Breast epithelium (tissue), 4 donors: ENCODE measurements around the gene TOM1. TPM values are rescaled to one million over a fixed set of nuclear protein-coding genes. Genes with fewer than 3 reads are reported as not detected.

ENCODE experiments used
- DNase-seq, 2 donors: peaks; one replicate each; pipeline ENCODE4 v3.0.0-alpha.2; 2019; ENCODE audit warnings: low spot score in 2 of 2
- H3K27ac ChIP-seq, 2 donors: fragments of 200-600 bp; sonication (generic) in 1 of 2; one replicate each; pipeline ENCODE4 v1.5.1; 2016 to 2019; ENCODE audit warnings: mild to moderate bottlenecking in 1 of 2
- H3K27me3 ChIP-seq, 2 donors: fragments of 200-600 bp; sonication (generic) in 1 of 2; one replicate each; pipeline versions ENCODE4 v1.5.1 to v1.6.0; 2017 to 2019; ENCODE audit warnings: control low read depth in 1 of 2, mild to moderate bottlenecking in 1 of 2
- H3K36me3 ChIP-seq: fragments of 200-600 bp; one replicate; pipeline ENCODE4 v1.5.1; 2019
- H3K4me1 ChIP-seq, 2 donors: fragments of 200-600 bp; sonication (generic); one replicate each; pipeline ENCODE4 v1.5.1; 2016 to 2019; ENCODE audit warnings: control low read depth in 1 of 2
- H3K4me3 ChIP-seq, 3 donors: fragments of 200-600 bp; sonication (generic); 1 replicate in 2 of 3; 2 replicates in 1 of 3; pipeline ENCODE4 v1.5.1; 2016 to 2019; ENCODE audit warnings: mild to moderate bottlenecking in 3 of 3, moderate library complexity in 2 of 3
- H3K9me3 ChIP-seq, 2 donors: fragments of 200-600 bp; sonication (generic) in 1 of 2; one replicate each; pipeline ENCODE4 v1.5.1; 2016 to 2019; ENCODE audit warnings: control low read depth in 1 of 2
- POLR2A ChIP-seq: fragments of 450-650 bp; IDR thresholded peaks from one replicate; pipeline ENCODE4 v1.6.1; 2016; ENCODE audit warnings: antibody characterized with exemption, mild to moderate bottlenecking, moderate library complexity
- POLR2AphosphoS5 ChIP-seq, 3 donors: sonication (generic); formaldehyde crosslinking; IDR thresholded peaks; one replicate each; pipeline ENCODE4 v1.6.1; 2017; ENCODE audit warnings: antibody characterized with exemption in 3 of 3
- intact Hi-C: fragments of 100-400 bp; cut with DNase I; formaldehyde crosslinking; loops from one replicate; pipeline ENCODE4 v1.15.1; 2023; ENCODE audit warnings: low total_unique reads
- total RNA-seq, 3 donors: library from RNA; depleted of rRNA; stranded (reverse); fragments of >200 nt; gene quantifications; one replicate each; pipeline ENCODE4 v1.1.0, GENCODE V29; 2016
- TF ChIP-seq, protein P1 (sequence below), 3 donors: fragments of 450-650 bp; IDR thresholded peaks; one replicate each; pipeline ENCODE4 v1.5.1; 2016 to 2017; ENCODE audit warnings: antibody characterized with exemption in 3 of 3, mild to moderate bottlenecking in 3 of 3, moderate library complexity in 3 of 3

The TOM1 gene
- total RNA-seq, result 100 to 1,000 TPM in 2 of 3 donors, 10 to 100 TPM in 1; 85.6 to 106 (median 105) TPM

DNA sequence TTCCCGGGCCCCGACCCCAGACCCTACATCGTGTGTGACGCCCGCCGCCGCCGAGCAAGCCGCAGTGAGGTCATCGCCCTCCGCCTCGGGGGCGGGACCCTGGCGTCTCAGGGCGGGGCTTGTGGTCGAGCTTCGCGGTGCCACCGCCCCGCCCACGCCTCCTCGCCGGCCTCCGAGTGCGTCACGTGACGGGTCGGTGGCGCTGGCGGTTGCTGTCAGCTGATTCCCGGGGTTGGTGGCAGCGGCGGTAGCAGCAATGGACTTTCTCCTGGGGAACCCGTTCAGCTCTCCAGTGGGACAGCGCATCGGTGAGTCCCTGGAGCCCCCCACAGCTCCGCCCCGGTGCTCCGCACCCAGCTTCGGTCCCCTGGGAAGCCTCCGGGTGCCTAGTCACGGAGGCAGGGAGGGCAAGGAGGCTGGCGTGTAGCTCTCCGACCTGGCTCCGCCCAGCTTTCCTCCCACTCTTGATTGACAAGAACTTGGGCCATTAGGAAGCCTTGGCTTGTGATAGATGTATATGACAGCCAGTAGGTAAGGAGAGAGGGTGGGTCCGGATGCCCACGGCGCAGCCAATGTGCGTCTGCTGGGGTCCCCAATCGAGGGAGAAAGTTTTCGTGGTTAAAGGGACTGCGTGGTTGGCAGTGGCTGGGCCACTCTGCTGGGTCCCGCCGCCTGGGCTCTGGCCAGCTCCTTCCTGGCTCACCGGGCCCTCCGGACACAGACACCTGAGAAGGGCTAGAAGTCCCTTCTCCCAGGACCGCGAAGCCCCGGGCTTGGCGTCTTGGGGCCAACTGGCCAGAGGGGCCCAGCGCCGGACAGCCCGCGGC is at the start of gene TOM1:
Gene TOM1, plus strand, starts transcription at position 222 of the 827 bp plus-strand sequence. Its CDS starts 35 bp downstream, at position 257.
- Histone ChIP-seq H3K27ac (peak within 1 kb of the TSS; percentile 99), H3K9me3 (no peaks in the 10 kb centered on the region), H3K36me3 (no peaks in the 10 kb centered on the region), H3K4me1 (no peaks in the 10 kb centered on the region), H3K4me3 (peak within 1 kb of the TSS; percentile 74 to 92 (median 86)), H3K27me3 (no peaks in the 10 kb centered on the region)
- peak; percentile 97 for DNase-seq
- TF ChIP-seq, protein P1, sequence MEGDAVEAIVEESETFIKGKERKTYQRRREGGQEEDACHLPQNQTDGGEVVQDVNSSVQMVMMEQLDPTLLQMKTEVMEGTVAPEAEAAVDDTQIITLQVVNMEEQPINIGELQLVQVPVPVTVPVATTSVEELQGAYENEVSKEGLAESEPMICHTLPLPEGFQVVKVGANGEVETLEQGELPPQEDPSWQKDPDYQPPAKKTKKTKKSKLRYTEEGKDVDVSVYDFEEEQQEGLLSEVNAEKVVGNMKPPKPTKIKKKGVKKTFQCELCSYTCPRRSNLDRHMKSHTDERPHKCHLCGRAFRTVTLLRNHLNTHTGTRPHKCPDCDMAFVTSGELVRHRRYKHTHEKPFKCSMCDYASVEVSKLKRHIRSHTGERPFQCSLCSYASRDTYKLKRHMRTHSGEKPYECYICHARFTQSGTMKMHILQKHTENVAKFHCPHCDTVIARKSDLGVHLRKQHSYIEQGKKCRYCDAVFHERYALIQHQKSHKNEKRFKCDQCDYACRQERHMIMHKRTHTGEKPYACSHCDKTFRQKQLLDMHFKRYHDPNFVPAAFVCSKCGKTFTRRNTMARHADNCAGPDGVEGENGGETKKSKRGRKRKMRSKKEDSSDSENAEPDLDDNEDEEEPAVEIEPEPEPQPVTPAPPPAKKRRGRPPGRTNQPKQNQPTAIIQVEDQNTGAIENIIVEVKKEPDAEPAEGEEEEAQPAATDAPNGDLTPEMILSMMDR (IDR thresholded peaks at IDR 0.05), result no peak
- TF ChIP-seq POLR2AphosphoS5 (IDR thresholded peaks at IDR 0.05), result peak; percentile 75 to 97 (median 83)
- TF ChIP-seq POLR2A, result peak; percentile 93
- intact Hi-C loops, result no loop called here

DNA sequence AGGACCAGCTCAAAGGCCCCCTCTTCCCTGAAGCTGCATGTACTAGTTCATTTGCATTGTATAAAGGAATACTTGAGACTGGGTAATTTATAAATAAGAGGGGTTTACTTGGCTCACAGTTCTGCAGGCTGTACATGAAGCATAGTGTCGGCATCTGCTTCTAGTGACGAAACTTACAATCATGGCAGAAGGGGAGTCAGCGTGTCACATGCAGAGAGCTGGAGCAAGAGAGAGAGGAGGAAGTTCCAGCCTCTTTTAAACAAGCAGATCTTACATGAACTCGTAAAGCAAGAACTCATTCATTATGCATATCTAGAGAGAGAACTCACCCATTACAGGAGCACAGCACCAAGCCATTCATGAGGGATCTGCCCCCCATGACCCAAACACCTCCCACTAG is 49.5 kb upstream of the TOM1 start:
- TF ChIP-seq, protein P1 (IDR thresholded peaks at IDR 0.05), result no peak
- TF ChIP-seq POLR2A, result no peak
- no peak for TF ChIP-seq POLR2AphosphoS5 (IDR thresholded peaks at IDR 0.05)
- Histone ChIP-seq H3K4me1 (no peaks in the 10 kb centered on the region), H3K27me3 (no peaks in the 10 kb centered on the region), H3K9me3 (no peaks in the 10 kb centered on the region), H3K4me3 (no peak overlapping the region), H3K27ac (no peak overlapping the region), H3K36me3 (no peaks in the 10 kb centered on the region)
- DNase-seq, result no peak
- intact Hi-C loops, result no loop called here

DNA sequence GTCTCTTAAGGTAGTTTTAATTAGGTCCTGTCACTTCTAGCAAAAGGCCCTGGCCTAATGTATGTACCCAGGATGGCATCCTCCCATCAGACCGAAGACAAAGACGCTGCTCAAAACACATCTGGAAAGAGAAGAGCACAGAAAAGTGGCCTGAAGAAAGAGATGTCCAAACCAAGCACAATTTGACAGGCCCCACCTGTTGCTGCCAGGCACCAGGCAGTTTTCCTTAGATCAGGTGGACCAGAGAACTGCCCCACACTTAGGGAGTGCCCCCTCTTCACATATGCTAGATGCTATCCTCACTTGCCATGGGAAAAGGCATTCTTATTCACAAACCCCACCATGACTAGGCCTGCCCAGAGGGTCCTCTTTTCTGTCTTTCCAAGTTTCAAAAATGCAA is 45.7 kb upstream of the TOM1 start:
- Histone ChIP-seq H3K4me1 (no peaks in the 10 kb centered on the region), H3K27me3 (no peaks in the 10 kb centered on the region), H3K36me3 (no peaks in the 10 kb centered on the region), H3K27ac (no peak overlapping the region), H3K9me3 (no peaks in the 10 kb centered on the region), H3K4me3 (no peak overlapping the region)
- intact Hi-C loops, result no loop called here
- no peak for DNase-seq
- no peak for TF ChIP-seq POLR2A
- TF ChIP-seq, protein P1 (IDR thresholded peaks at IDR 0.05), result no peak
- TF ChIP-seq POLR2AphosphoS5 (IDR thresholded peaks at IDR 0.05), result no peak

DNA sequence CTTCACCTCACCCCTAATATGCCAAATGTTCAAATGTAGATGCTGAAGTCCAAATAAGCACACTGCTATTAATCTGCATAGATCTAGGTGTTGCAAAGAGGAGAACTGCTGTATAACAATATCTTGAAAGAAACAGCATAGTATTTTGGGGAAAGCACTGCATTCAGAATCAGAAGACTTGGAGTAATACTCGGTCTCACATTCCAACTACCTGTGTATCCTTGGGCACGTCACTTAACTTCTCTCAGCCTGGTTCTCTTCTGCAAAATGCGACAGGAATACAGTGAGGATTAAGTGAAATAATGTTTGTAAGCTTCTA is 42.7 kb upstream of the TOM1 start:
- no peaks in the 10 kb centered on the region for H3K4me1 ChIP-seq
- intact Hi-C loops, result no loop called here
- H3K27me3 ChIP-seq, result no peaks in the 10 kb centered on the region
- peak overlapping the region; percentile 95 to 96 for H3K27ac ChIP-seq
- H3K9me3 ChIP-seq, result no peaks in the 10 kb centered on the region
- TF ChIP-seq POLR2AphosphoS5 (IDR thresholded peaks at IDR 0.05), result no peak
- TF ChIP-seq, protein P1 (IDR thresholded peaks at IDR 0.05), result no peak
- TF ChIP-seq POLR2A, result no peak
- no peaks in the 10 kb centered on the region for H3K36me3 ChIP-seq
- DNase-seq, result no peak
- H3K4me3 ChIP-seq, result peak overlapping the region; percentile 72 to 90 (median 89)
